Measurements from ENCODE around the gene PIP4K2A. TPM values are rescaled to one million over a fixed set of nuclear protein-coding genes. Genes with fewer than 3 reads are reported as not detected.

PIP4K2A gene
- 20.2 and 22.6 TPM in 2 replicates for total RNA-seq (2014; rRNA removed)
- Bru-seq, nascent RNA, result percentile 74 among the genes with signal in this experiment
- BruChase-seq, experiment 1, labeled RNA remaining after a 6-hour chase, result percentile 63 among the genes with signal in this experiment
- BruChase-seq, experiment 2, labeled RNA remaining after a 2-hour chase, result percentile 62 among the genes with signal in this experiment
- long read RNA-seq, transcript PIP4K2A-202 (10 exons, 3,802 nt), result major isoform, 12 of 28 reads
- long read RNA-seq, partial matches to known transcripts, result 10 of 28 reads
- long read RNA-seq, other reads (novel, unspliced or antisense), result 6 of 28 reads

DNA sequence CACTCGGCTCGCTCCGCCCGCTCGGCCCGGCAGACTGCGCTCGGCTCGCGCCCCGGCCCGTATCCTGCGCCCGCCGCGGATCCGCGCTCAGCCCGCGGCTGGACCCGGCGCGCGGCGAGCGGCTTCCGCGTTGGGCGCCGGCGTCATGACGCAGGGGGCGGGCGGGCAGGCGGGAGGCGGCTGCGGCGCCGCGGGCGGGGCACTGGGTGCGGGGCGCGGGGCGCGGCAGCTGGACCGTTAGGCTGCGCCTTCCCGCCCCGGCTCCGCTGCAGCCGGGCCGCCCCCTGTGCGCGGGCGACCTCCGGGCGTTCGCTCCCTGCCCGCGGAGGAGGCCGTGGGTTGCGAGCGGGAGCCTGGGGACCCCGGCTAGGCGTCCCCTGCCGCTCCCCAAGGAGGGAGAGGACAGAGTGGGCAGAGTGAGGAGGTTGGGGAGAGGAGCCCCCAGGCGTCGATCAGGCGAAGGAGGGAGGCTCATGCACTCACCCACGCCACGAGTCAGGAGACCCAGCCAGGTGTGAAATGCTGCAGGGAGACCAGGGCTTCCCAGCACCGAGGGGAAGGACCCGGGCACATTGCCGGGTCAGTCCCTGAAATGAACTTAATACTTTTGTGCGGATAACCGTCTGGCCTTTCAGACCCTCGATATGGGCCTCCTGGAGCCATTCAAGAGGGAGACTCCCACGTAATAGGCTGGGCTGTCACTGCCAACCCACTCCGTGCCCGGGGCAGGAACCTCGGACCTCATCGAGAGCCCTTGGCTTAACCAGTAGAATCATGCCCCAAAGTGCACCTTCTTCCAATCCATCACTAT lies at the start of gene PIP4K2A:
Gene PIP4K2A (minus strand): TSS at position 100 of the 811 bp plus-strand sequence. CDS start 252 bp downstream, outside the sequence.
- ATAC-seq (peak; percentile 81), DNase-seq (peak; percentile 72)
- no peaks in the 10 kb centered on the region for H3K9me3 ChIP-seq (ENCODE audit: low read length)
- intact Hi-C loops (cut with micrococcal nuclease), result loop anchor here (1.0 to 10.0 kb wide), 4 partner anchors 59 to 277 kb away; no protein-coding TSS in a partner anchor
- peaks cover 45% of the 10 kb centered on the region for H3K79me2 ChIP-seq (ENCODE audit: low read length)
- H3F3A ChIP-seq (ENCODE audit: low read length, unreplicated experiment), result no peaks in the 10 kb centered on the region
- H4K20me1 ChIP-seq (ENCODE audit: low read length), result peaks cover 17% of the 10 kb centered on the region; the same call in 1 of the 2 replicates
- H3K4me3 ChIP-seq (ENCODE audit: low read length), result peak within 1 kb of the TSS; percentile 92
- ChIA-PET POLR2A (ENCODE audit: unreplicated experiment) (no interaction called here), CTCF (no interaction called here)
- peak within 1 kb of the TSS; percentile 98 for H3K4me2 ChIP-seq (ENCODE audit: low read length)
- no peak for TF ChIP-seq CTCF (conservative IDR thresholded peaks at IDR 0.05; ENCODE audit: low read depth, low read length)
- TF ChIP-seq EZH2 (IDR thresholded peaks at IDR 0.05; ENCODE audit: low read length, unreplicated experiment), result no peak
- no peak for TF ChIP-seq EZH2phosphoT487 (IDR thresholded peaks at IDR 0.05; ENCODE audit: borderline replicate concordance, low read length)
- no peaks in the 10 kb centered on the region for H3K9me2 ChIP-seq (replicated peaks; ENCODE audit: low read length)
- peaks cover 13% of the 10 kb centered on the region for H3K4me1 ChIP-seq (ENCODE audit: insufficient read depth, low read length)
- H3K36me3 ChIP-seq (ENCODE audit: low read depth, low read length), result no peaks in the 10 kb centered on the region
- no peaks in the 10 kb centered on the region for H3K27me3 ChIP-seq (ENCODE audit: low read length)
- peak within 1 kb of the TSS; percentile 71 for H3K9ac ChIP-seq (ENCODE audit: low read length)
- H2AFZ ChIP-seq (ENCODE audit: low read length), result peak within 1 kb of the TSS; percentile 80
- no peak within 1 kb of the TSS for H3K27ac ChIP-seq (ENCODE audit: low read length)
- no TSS peak for BruUV-seq (replicated peaks)

- H3K9me2 ChIP-seq (replicated peaks; ENCODE audit: low read length), result no peaks in the 10 kb centered on the region
- ChIA-PET POLR2A (ENCODE audit: unreplicated experiment) (no interaction called here), CTCF (no interaction called here)
- H3F3A ChIP-seq (ENCODE audit: low read length, unreplicated experiment), result no peaks in the 10 kb centered on the region
- TF ChIP-seq EZH2phosphoT487 (IDR thresholded peaks at IDR 0.05; ENCODE audit: borderline replicate concordance, low read length) (no peak), CTCF (conservative IDR thresholded peaks at IDR 0.05; ENCODE audit: low read depth, low read length) (no peak), EZH2 (IDR thresholded peaks at IDR 0.05; ENCODE audit: low read length, unreplicated experiment) (no peak)
- DNase-seq, result no peak
- no peaks in the 10 kb centered on the region for H3K79me2 ChIP-seq (ENCODE audit: low read length)
- BruUV-seq (replicated peaks), result no TSS peak
- H3K27me3 ChIP-seq (ENCODE audit: low read length), result no peaks in the 10 kb centered on the region
- H3K27ac ChIP-seq (ENCODE audit: low read length), result no peak overlapping the region
- intact Hi-C loops (cut with micrococcal nuclease), result no loop called here
- no peak overlapping the region for H3K9ac ChIP-seq (ENCODE audit: low read length)
- no peaks in the 10 kb centered on the region for H3K4me1 ChIP-seq (ENCODE audit: insufficient read depth, low read length)
- no peaks in the 10 kb centered on the region for H3K36me3 ChIP-seq (ENCODE audit: low read depth, low read length)
- H4K20me1 ChIP-seq (ENCODE audit: low read length), result no peaks in the 10 kb centered on the region
- H3K4me3 ChIP-seq (ENCODE audit: low read length), result no peak overlapping the region
- ATAC-seq, result no peak
- H3K9me3 ChIP-seq (ENCODE audit: low read length), result no peaks in the 10 kb centered on the region
- H3K4me2 ChIP-seq (ENCODE audit: low read length), result no peak overlapping the region
- H2AFZ ChIP-seq (ENCODE audit: low read length), result no peak overlapping the region
Observed at GRCh38 chr10:22761569-22762220, 47.3 kb upstream of the PIP4K2A start.

Measured in PC-3 (cell line).